HepG2 (cell line): Measurements from ENCODE around the gene STRADA. TPM values are rescaled to one million over a fixed set of nuclear protein-coding genes. Genes with fewer than 3 reads are reported as not detected.

ENCODE experiments used
- ATAC-seq: fragments of 200-7000 bp; cut with Tn5 transposase; 3 replicates; pipeline ENCODE4 v1.9.1; 2020; ENCODE audit warnings: mild to moderate bottlenecking, moderate library complexity
- BruUV-seq: library from RNA; stranded (reverse); fragments of 400-500 nt; replicated peaks from 2 replicates; lab custom pipeline; 2021; lab: Mats Ljungman, UMichigan
- CTCF ChIA-PET: fragments of 300-600 bp; formaldehyde crosslinking; extraction: SDS; loops from one replicate; lab custom pipeline; 2021; ENCODE audit warnings: low total read pairs, inconsistent platforms, low intra/inter-chr PET ratio; lab: Yijun Ruan, JAX
- POLR2A ChIA-PET: fragments of 350-600 bp; sonication (Branson Sonifier 250); formaldehyde crosslinking; loops from one replicate; lab custom pipeline; 2020; ENCODE audit warnings: antibody characterized with exemption, inconsistent platforms; lab: Yijun Ruan, JAX
- DNase-seq: peaks from one replicate; pipeline ENCODE4 v3.0.0-alpha.2; 2015; ENCODE audit warnings: low spot score
- FAIRE-seq: peaks from 3 replicates; lab custom pipeline; 2011; peaks lifted over from hg19 to GRCh38; lab: Jason Lieb, UNC
- H2AFZ ChIP-seq: one replicate; pipeline ENCODE4 v1.6.1; 2011; ENCODE audit warnings: low read length, inconsistent platforms
- H3K27ac ChIP-seq: fragments of 300-600 bp; 3 replicates; pipeline ENCODE4 v1.8.0; 2011; ENCODE audit warnings: mixed run types, mild to moderate bottlenecking, mixed read lengths, low read length, inconsistent platforms; ENCODE audit not compliant: insufficient read depth; ENCODE audit errors: extremely low read length
- H3K27me3 ChIP-seq, 2 experiments: fragments of 200-600 bp in 1 of 2; 2 replicates in 1 of 2; 3 replicates in 1 of 2; pipeline versions ENCODE4 v1.6.0 to v1.8.0; 2011; ENCODE audit warnings: low read length in 2 of 2, mild to moderate bottlenecking in 2 of 2, moderate library complexity in 2 of 2, inconsistent platforms in 1 of 2; ENCODE audit not compliant: insufficient read depth in 2 of 2, control insufficient read depth in 1 of 2
- H3K36me3 ChIP-seq, 2 experiments: fragments of 200-600 bp in 1 of 2; replicated peaks in 1 of 2; 2 replicates in 1 of 2; 3 replicates in 1 of 2; pipeline versions ENCODE4 v1.5.1 to v1.8.0; 2011; ENCODE audit warnings: low read length in 2 of 2, inconsistent platforms in 1 of 2; ENCODE audit not compliant: insufficient read depth in 2 of 2, control insufficient read depth in 1 of 2
- H3K4me1 ChIP-seq: 2 replicates; pipeline ENCODE4 v1.5.1; 2012; ENCODE audit warnings: low read length, inconsistent platforms; ENCODE audit not compliant: insufficient read depth
- H3K4me2 ChIP-seq: 2 replicates; pipeline ENCODE4 v1.6.0; 2011; ENCODE audit warnings: low read depth, low read length, inconsistent platforms
- H3K4me3 ChIP-seq, 3 experiments: fragments of 200-600 bp in 1 of 3; sonication (generic), shearing (Covaris generic) in 1 of 3; replicated peaks in 1 of 3; 2 replicates each; pipeline ENCODE4 v1.5.1; 2011 to 2016; ENCODE audit warnings: low read length in 3 of 3, inconsistent platforms in 2 of 3, low read depth in 2 of 3, mild to moderate bottlenecking in 2 of 3, control low read depth in 1 of 3, mixed read lengths in 1 of 3; ENCODE audit not compliant: insufficient read depth in 1 of 3
- H3K79me2 ChIP-seq: one replicate; pipeline ENCODE4 v1.6.1; 2011; ENCODE audit warnings: low read length, inconsistent platforms; ENCODE audit not compliant: insufficient read depth
- H3K9ac ChIP-seq: 2 replicates; pipeline ENCODE4 v1.6.0; 2011; ENCODE audit warnings: mild to moderate bottlenecking, low read depth, low read length, inconsistent platforms; ENCODE audit not compliant: insufficient read depth
- H3K9me3 ChIP-seq: 2 replicates; pipeline ENCODE4 v1.5.1; 2012; ENCODE audit warnings: mild to moderate bottlenecking, low read length
- H4K20me1 ChIP-seq: 2 replicates; pipeline ENCODE4 v1.6.0; 2011; ENCODE audit warnings: inconsistent platforms, mild to moderate bottlenecking, low read length, moderate library complexity; ENCODE audit not compliant: insufficient read depth
- ATM ChIP-seq: fragments of 450-650 bp; IDR thresholded peaks from 2 replicates; pipeline ENCODE4 v1.7.1; 2017; ENCODE audit warnings: mild to moderate bottlenecking, borderline replicate concordance
- HOXA3 ChIP-seq: sonication (generic); formaldehyde crosslinking; IDR thresholded peaks from 2 replicates; pipeline ENCODE4 v1.5.0; 2020; ENCODE audit warnings: missing genetic modification reagents
- KAT7 ChIP-seq: IDR thresholded peaks from 2 replicates; pipeline ENCODE4 v1.6.1; 2018; ENCODE audit warnings: borderline replicate concordance, missing compliant biosample characterization
- KDM5B ChIP-seq: sonication (generic); formaldehyde crosslinking; IDR thresholded peaks from 2 replicates; pipeline ENCODE4 v1.4.0; 2020; ENCODE audit warnings: missing genetic modification reagents, mild to moderate bottlenecking, borderline replicate concordance
- MEIS1 ChIP-seq: sonication (generic); formaldehyde crosslinking; IDR thresholded peaks from 2 replicates; pipeline ENCODE4 v1.9.0; 2021; ENCODE audit warnings: mild to moderate bottlenecking, missing genetic modification reagents, moderate library complexity, borderline replicate concordance
- PHF5A ChIP-seq: IDR thresholded peaks from one replicate; pipeline ENCODE4 v1.6.1; 2018; ENCODE audit warnings: low read depth, missing genetic modification reagents; ENCODE audit not compliant: unreplicated experiment
- POGZ ChIP-seq: sonication (generic); formaldehyde crosslinking; IDR thresholded peaks from 2 replicates; pipeline ENCODE4 v1.4.0; 2020; ENCODE audit warnings: mild to moderate bottlenecking, missing genetic modification reagents
- PRMT3 ChIP-seq: sonication (generic); formaldehyde crosslinking; IDR thresholded peaks from 2 replicates; pipeline ENCODE4 v1.8.1; 2022; ENCODE audit warnings: low read depth, mild to moderate bottlenecking, moderate library complexity, missing genetic modification reagents, borderline replicate concordance
- TAF1 ChIP-seq: sonication (generic); formaldehyde crosslinking; IDR thresholded peaks from 2 replicates; pipeline ENCODE4 v1.4.0; 2020; ENCODE audit warnings: missing genetic modification reagents
- XRCC5 ChIP-seq: fragments of 200-400 bp; formaldehyde crosslinking; optimal IDR thresholded peaks from 2 replicates; pipeline ENCODE3; 2017; ENCODE audit warnings: mild to moderate bottlenecking, low read length
- YEATS4 ChIP-seq: sonication (generic); formaldehyde crosslinking; IDR thresholded peaks from 2 replicates; pipeline ENCODE4 v1.4.0; 2020; ENCODE audit warnings: missing genetic modification reagents, borderline replicate concordance
- ZFAT ChIP-seq: sonication (generic); formaldehyde crosslinking; conservative IDR thresholded peaks from 2 replicates; pipeline ENCODE4 v1.8.1; 2023; ENCODE audit warnings: missing genetic modification reagents, inconsistent platforms
- ZFP62 ChIP-seq: sonication (generic); formaldehyde crosslinking; IDR thresholded peaks from 2 replicates; pipeline ENCODE4 v1.4.0; 2020; ENCODE audit warnings: missing genetic modification reagents
- ZFP90 ChIP-seq: sonication (generic); formaldehyde crosslinking; IDR thresholded peaks from 2 replicates; pipeline ENCODE4 v1.8.0; 2022; ENCODE audit warnings: missing genetic modification reagents, mild to moderate bottlenecking, inconsistent platforms, borderline replicate concordance
- ZNF205 ChIP-seq: IDR thresholded peaks from 2 replicates; pipeline ENCODE4 v1.6.1; 2018; ENCODE audit warnings: missing biosample characterization, missing genetic modification reagents
- ZNF296 ChIP-seq: sonication (generic); formaldehyde crosslinking; conservative IDR thresholded peaks from 2 replicates; pipeline ENCODE4 v1.5.0; 2020; ENCODE audit warnings: mild to moderate bottlenecking, missing genetic modification reagents
- ZNF614 ChIP-seq: IDR thresholded peaks from 2 replicates; pipeline ENCODE4 v1.6.1; 2018; ENCODE audit warnings: missing biosample characterization, missing genetic modification reagents, inconsistent platforms, borderline replicate concordance
- ZNF704 ChIP-seq: sonication (generic); formaldehyde crosslinking; IDR thresholded peaks from 2 replicates; pipeline ENCODE4 v1.8.1; 2023; ENCODE audit warnings: mild to moderate bottlenecking, inconsistent platforms, moderate library complexity, missing genetic modification reagents, borderline replicate concordance
- WGBS: methylation state at CpG from one replicate; pipeline ENCODE4 v1.1.6; 2017; ENCODE audit warnings: low lambda C conversion rate; 5-methylcytosine and 5-hydroxymethylcytosine counted together
- in situ Hi-C: cut with HindIII; loops from 2 replicates; pipeline ENCODE4 v1.10.0; 2017; ENCODE audit warnings: low pct_unique_long_range_greater_than_20kb; ENCODE audit not compliant: extremely low pct_ligation_motif_present
- intact Hi-C: fragments of 100-400 bp; cut with micrococcal nuclease; formaldehyde crosslinking; loops from one replicate; pipeline ENCODE4 v1.10.0; 2022; ENCODE audit not compliant: unreplicated experiment
- polyA plus RNA-seq, 8 experiments: library from polyadenylated mRNA; depleted of rRNA in 3 of 8; stranded (reverse) in 7 of 8; unstranded in 1 of 8; fragments of >200 nt; fragmentation: Illumina TruSeq in 4 of 8; extraction: Trizol in 4 of 8; gene quantifications; 2 replicates each; pipeline versions ENCODE4 v1.2.1 to v1.2.3, GENCODE V29; 2011 to 2016; ENCODE audit warnings: low read depth in 4 of 8, missing spikeins in 1 of 8, mixed read lengths in 1 of 8; ENCODE audit not compliant: insufficient read depth in 1 of 8
- total RNA-seq, 5 experiments: library from RNA; depleted of rRNA; stranded (reverse); fragments of >200 nt; fragmentation: Illumina TruSeq; extraction: Trizol; gene quantifications; 2 replicates each; pipeline ENCODE4 v1.2.3, GENCODE V29; 2016; ENCODE audit warnings: low read depth in 1 of 5
- TF ChIP-seq, protein P1 (sequence below): sonication (generic); formaldehyde crosslinking; conservative IDR thresholded peaks from 2 replicates; pipeline ENCODE4 v1.5.0; 2020; ENCODE audit warnings: missing genetic modification reagents

STRADA gene
- total and polyA plus RNA-seq, 2 of the 13 experiments (the other 11 are each of a cell fraction or from before 2014, with no cell fraction given), result 17.6 to 17.9 TPM

DNA sequence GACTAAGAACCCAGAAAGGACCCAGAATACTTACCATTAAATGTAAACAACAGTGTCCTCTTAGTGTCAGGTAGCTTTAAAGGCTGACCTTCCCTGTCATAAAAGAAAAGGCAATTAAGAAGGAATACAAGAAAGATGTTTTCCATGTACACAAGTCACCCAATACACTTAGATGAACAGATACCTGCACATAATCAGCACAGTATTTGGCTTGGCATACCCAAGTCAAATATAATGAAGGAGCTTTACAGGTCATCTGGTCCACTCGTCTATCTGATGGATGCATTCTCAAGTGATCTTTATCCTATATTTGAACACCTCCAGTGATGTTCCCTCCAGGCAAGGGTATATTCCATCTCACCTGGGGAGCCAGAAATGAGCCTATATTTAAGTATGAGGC lies 11.1 kb upstream of the STRADA start:
- in situ Hi-C loops (no loop called here), intact Hi-C loops (no loop called here)
- Histone ChIP-seq H4K20me1 (no peaks in the 10 kb centered on the region), H3K9ac (no peak overlapping the region), H3K4me2 (no peak overlapping the region), H3K27ac (no peak overlapping the region), H3K9me3 (no peaks in the 10 kb centered on the region), H2AFZ (no peak overlapping the region), H3K4me1 (no peaks in the 10 kb centered on the region), H3K79me2 (no peaks in the 10 kb centered on the region), H3K36me3 (peaks cover 22 to 81% of the 10 kb centered on the region in 2 experiments), H3K4me3 (no peak overlapping the region), H3K27me3 (no peaks in the 10 kb centered on the region)
- POLR2A ChIA-PET, result interaction anchor here (1.2 kb wide), 1 partner anchor 11 kb away, joined by 3 read pairs; no protein-coding TSS in a partner anchor
- BruUV-seq, result no TSS peak
- DNase-seq (no peak), FAIRE-seq (no peak), ATAC-seq (no peak)
- 100% methylated on average over 1 of the region's 1 CpG for WGBS
- CTCF ChIA-PET, result no interaction called here
- TF ChIP-seq ATM (no peak), KDM5B (no peak), PRMT3 (CRISPR knock-in tag) (no peak), ZNF704 (CRISPR knock-in tag) (no peak), KAT7 (CRISPR knock-in tag) (no peak)

DNA sequence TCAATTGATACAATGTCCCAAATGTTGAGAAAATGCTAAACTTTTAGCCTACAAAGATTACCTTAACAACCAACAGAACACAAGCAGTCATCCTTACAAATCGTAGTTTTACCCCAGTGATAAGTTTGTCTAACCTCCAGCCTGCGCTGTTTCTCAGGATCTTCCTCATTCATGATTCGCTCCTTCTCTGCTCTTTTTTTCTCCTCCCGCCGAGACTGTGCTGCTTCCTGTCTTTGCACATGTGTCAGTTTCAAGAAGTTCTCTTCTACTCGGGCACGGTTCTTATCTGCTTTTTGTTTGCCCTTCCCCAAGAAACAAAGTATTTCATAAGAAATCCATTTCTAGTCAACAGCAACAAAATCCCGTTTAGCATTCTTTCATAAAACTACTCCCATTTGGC lies 10.2 kb upstream of the STRADA start:
- in situ Hi-C loops, result no loop called here
- no peak overlapping the region for H3K9ac ChIP-seq
- FAIRE-seq (no peak), ATAC-seq (no peak), DNase-seq (no peak)
- H3K27ac ChIP-seq, result no peak overlapping the region
- POLR2A ChIA-PET, result interaction anchor here (0.5 to 1.7 kb wide), 3 partner anchors 9 to 321 kb away, joined by 4 to 7 read pairs (median 4); partner anchors contain the start of genes CCDC47, DDX42 and STRADA
- WGBS, result 95% methylated on average over 8 of the region's 8 CpGs
- intact Hi-C loops, result no loop called here
- no peaks in the 10 kb centered on the region for H3K4me1 ChIP-seq
- no peak overlapping the region for H2AFZ ChIP-seq
- H3K4me2 ChIP-seq, result no peak overlapping the region
- no peaks in the 10 kb centered on the region for H3K79me2 ChIP-seq
- CTCF ChIA-PET, result no interaction called here
- no peaks in the 10 kb centered on the region for H3K27me3 ChIP-seq
- BruUV-seq, result TSS peak; percentile 43
- H3K4me3 ChIP-seq, result no peak overlapping the region
- no peaks in the 10 kb centered on the region for H3K9me3 ChIP-seq
- H4K20me1 ChIP-seq, result no peaks in the 10 kb centered on the region
- peaks cover 24 to 76% of the 10 kb centered on the region in 2 experiments for H3K36me3 ChIP-seq
- TF ChIP-seq ZNF205 (CRISPR knock-in tag), result no peak
- no peak for TF ChIP-seq POGZ (CRISPR knock-in tag)
- TF ChIP-seq PHF5A (CRISPR knock-in tag), result no peak
- no peak for TF ChIP-seq ZNF296 (CRISPR knock-in tag)
- no peak for TF ChIP-seq TAF1 (CRISPR knock-in tag)
- no peak for TF ChIP-seq HOXA3 (CRISPR knock-in tag)
- no peak for TF ChIP-seq MEIS1 (CRISPR knock-in tag)
- TF ChIP-seq YEATS4, result no peak
- no peak for TF ChIP-seq XRCC5
- no peak for TF ChIP-seq ZFP90 (CRISPR knock-in tag)
- TF ChIP-seq, protein P1, sequence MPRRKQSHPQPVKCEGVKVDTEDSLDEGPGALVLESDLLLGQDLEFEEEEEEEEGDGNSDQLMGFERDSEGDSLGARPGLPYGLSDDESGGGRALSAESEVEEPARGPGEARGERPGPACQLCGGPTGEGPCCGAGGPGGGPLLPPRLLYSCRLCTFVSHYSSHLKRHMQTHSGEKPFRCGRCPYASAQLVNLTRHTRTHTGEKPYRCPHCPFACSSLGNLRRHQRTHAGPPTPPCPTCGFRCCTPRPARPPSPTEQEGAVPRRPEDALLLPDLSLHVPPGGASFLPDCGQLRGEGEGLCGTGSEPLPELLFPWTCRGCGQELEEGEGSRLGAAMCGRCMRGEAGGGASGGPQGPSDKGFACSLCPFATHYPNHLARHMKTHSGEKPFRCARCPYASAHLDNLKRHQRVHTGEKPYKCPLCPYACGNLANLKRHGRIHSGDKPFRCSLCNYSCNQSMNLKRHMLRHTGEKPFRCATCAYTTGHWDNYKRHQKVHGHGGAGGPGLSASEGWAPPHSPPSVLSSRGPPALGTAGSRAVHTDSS (CRISPR knock-in tag), result no peak
- TF ChIP-seq ZFP62 (CRISPR knock-in tag), result no peak
- no peak for TF ChIP-seq ZNF614 (CRISPR knock-in tag)
- no peak for TF ChIP-seq ZFAT (CRISPR knock-in tag)
